HG02571 (cell line): Measurements from ENCODE around the gene TGFB2.

Experiments used
- ATAC-seq: cut with Tn5 transposase; IDR thresholded peaks from one replicate; pipeline ENCODE4 v1.9.1; 2021; ENCODE audit warnings: mild to moderate bottlenecking, moderate library complexity; ENCODE audit not compliant: unreplicated experiment

The TGFB2 gene

GRCh38 chr1:218454700-218455282 is 109.7 kb downstream of the TGFB2 start:
- no peak for ATAC-seq

GRCh38 chr1:218456444-218456843 is 111.3 kb downstream of the TGFB2 start:
- ATAC-seq: no peak

GRCh38 chr1:218459450-218459849 is 114.3 kb downstream of the TGFB2 start:
- ATAC-seq: no peak

- no peak for ATAC-seq
Observed at GRCh38 chr1:218459878-218460711, 115.0 kb downstream of the TGFB2 start.

GRCh38 chr1:218461351-218461750 is 116.2 kb downstream of the TGFB2 start:
- ATAC-seq: no peak

- ATAC-seq: no peak
Observed at GRCh38 chr1:218462116-218462515, 117.0 kb downstream of the TGFB2 start.

GRCh38 chr1:218462587-218462986 is 117.5 kb downstream of the TGFB2 start:
- no peak for ATAC-seq

- ATAC-seq: no peak
Observed at GRCh38 chr1:218463194-218464156, 118.3 kb downstream of the TGFB2 start.

- no peak for ATAC-seq
Observed at GRCh38 chr1:218464871-218465270, 119.7 kb downstream of the TGFB2 start.

GRCh38 chr1:218466341-218467010 is 121.3 kb downstream of the TGFB2 start:
- no peak for ATAC-seq

- no peak for ATAC-seq
Observed at GRCh38 chr1:218467101-218468072, 122.3 kb downstream of the TGFB2 start.

- no peak for ATAC-seq
Observed at GRCh38 chr1:218468711-218469110, 123.6 kb downstream of the TGFB2 start.

- ATAC-seq: no peak
Observed at GRCh38 chr1:218472885-218473284, 127.7 kb downstream of the TGFB2 start.

- no peak for ATAC-seq
Observed at GRCh38 chr1:218473522-218473921, 128.4 kb downstream of the TGFB2 start.

- ATAC-seq: no peak
Observed at GRCh38 chr1:218474128-218474527, 129.0 kb downstream of the TGFB2 start.

GRCh38 chr1:218475275-218475674 is 130.1 kb downstream of the TGFB2 start:
- ATAC-seq: no peak

GRCh38 chr1:218475699-218476098 is 130.6 kb downstream of the TGFB2 start:
- ATAC-seq: no peak

GRCh38 chr1:218476385-218476784 is 131.2 kb downstream of the TGFB2 start:
- ATAC-seq: no peak

GRCh38 chr1:218478336-218478735 is 133.2 kb downstream of the TGFB2 start:
- no peak for ATAC-seq
